GM23338 (cell line): ENCODE measurements around the gene STAT6. TPM values are rescaled to one million over a fixed set of nuclear protein-coding genes. Genes with fewer than 3 reads are reported as not detected.

Experiments
- ATAC-seq: fragments of 200-7000 bp; cut with Tn5 transposase; 3 replicates; pipeline ENCODE4 v1.9.1; 2020
- DNase-seq: peaks from one replicate; pipeline ENCODE4 v3.0.0-alpha.2; 2015; ENCODE audit warnings: low spot score
- H2AFZ ChIP-seq: fragments of 200-600 bp; sonication (generic); 2 replicates; pipeline ENCODE4 v1.8.0; 2016; ENCODE audit warnings: antibody characterized with exemption, mild to moderate bottlenecking, moderate library complexity
- H3F3A ChIP-seq: fragments of 200-600 bp; sonication (generic); replicated peaks from 2 replicates; pipeline ENCODE4 v1.8.0; 2017; ENCODE audit warnings: antibody characterized with exemption, mixed run types, low read depth
- H3K27ac ChIP-seq: fragments of 200-600 bp; sonication (generic); 2 replicates; pipeline ENCODE4 v1.6.1; 2016; ENCODE audit warnings: low read depth
- H3K27me3 ChIP-seq: fragments of 200-600 bp; sonication (generic); 2 replicates; pipeline ENCODE4 v1.8.0; 2016; ENCODE audit warnings: mild to moderate bottlenecking, mixed run types, moderate library complexity; ENCODE audit not compliant: insufficient read depth
- H3K36me3 ChIP-seq: fragments of 200-600 bp; sonication (generic); 2 replicates; pipeline ENCODE4 v1.8.0; 2016; ENCODE audit warnings: mild to moderate bottlenecking; ENCODE audit not compliant: insufficient read depth
- H3K4me1 ChIP-seq: fragments of 200-600 bp; sonication (generic); 2 replicates; pipeline ENCODE4 v1.8.0; 2016; ENCODE audit warnings: mild to moderate bottlenecking, moderate library complexity; ENCODE audit not compliant: insufficient read depth
- H3K4me2 ChIP-seq: fragments of 200-600 bp; sonication (generic); 2 replicates; pipeline ENCODE4 v1.7.1; 2017; ENCODE audit warnings: mixed run types
- H3K4me3 ChIP-seq: fragments of 200-600 bp; sonication (generic); 2 replicates; pipeline ENCODE4 v1.6.1; 2016; ENCODE audit warnings: mixed run types
- H3K79me2 ChIP-seq: fragments of 200-600 bp; sonication (generic); replicated peaks from 2 replicates; pipeline ENCODE4 v1.8.0; 2017; ENCODE audit warnings: mild to moderate bottlenecking; ENCODE audit not compliant: insufficient read depth
- H3K9me2 ChIP-seq: fragments of 200-600 bp; sonication (generic); 2 replicates; pipeline ENCODE4 v1.8.0; 2017; ENCODE audit not compliant: insufficient read depth
- H4K20me1 ChIP-seq: fragments of 200-600 bp; sonication (generic); replicated peaks from 2 replicates; pipeline ENCODE4 v1.8.0; 2017; ENCODE audit warnings: mild to moderate bottlenecking; ENCODE audit not compliant: insufficient read depth
- H3K27ac Mint-ChIP-seq: 2 replicates; pipeline ENCODE4 v1.8.0; 2020; ENCODE audit warnings: inconsistent platforms, mild to moderate bottlenecking, moderate library complexity, mixed read lengths
- H3K27me3 Mint-ChIP-seq: 3 replicates; pipeline ENCODE4 v1.8.0; 2022; ENCODE audit warnings: low read depth, mild to moderate bottlenecking, moderate library complexity, mixed read lengths, inconsistent platforms; ENCODE audit not compliant: insufficient read depth, poor library complexity
- H3K36me3 Mint-ChIP-seq: 3 replicates; pipeline ENCODE4 v1.8.0; 2021; ENCODE audit warnings: low read depth, mild to moderate bottlenecking, inconsistent platforms, moderate library complexity, mixed read lengths
- H3K4me1 Mint-ChIP-seq: 3 replicates; pipeline ENCODE4 v1.8.0; 2020; ENCODE audit warnings: mild to moderate bottlenecking, inconsistent platforms, mixed read lengths
- H3K4me3 Mint-ChIP-seq: 3 replicates; pipeline ENCODE4 v1.8.0; 2021; ENCODE audit warnings: moderate library complexity, mild to moderate bottlenecking, inconsistent platforms, mixed read lengths
- H3K9me3 Mint-ChIP-seq: 3 replicates; pipeline ENCODE4 v1.8.0; 2020; ENCODE audit warnings: moderate library complexity, mild to moderate bottlenecking, inconsistent platforms, mixed read lengths
- CREB1 ChIP-seq: fragments of 250-450 bp; sonication (Bioruptor Pico); IDR thresholded peaks from 2 replicates; pipeline ENCODE4 v1.5.0; 2020; ENCODE audit warnings: low read depth, mild to moderate bottlenecking, moderate library complexity
- NANOG ChIP-seq: IDR thresholded peaks from 2 replicates; pipeline ENCODE4 v1.6.1; 2016; ENCODE audit warnings: antibody characterized with exemption, borderline replicate concordance
- POLR2AphosphoS5 ChIP-seq: IDR thresholded peaks from 2 replicates; pipeline ENCODE4 v1.6.1; 2016; ENCODE audit warnings: antibody characterized with exemption, low read depth
- STAT1 ChIP-seq: IDR thresholded peaks from one replicate; pipeline ENCODE4 v1.6.1; 2016; ENCODE audit warnings: antibody characterized with exemption; ENCODE audit not compliant: unreplicated experiment
- ZNF114 ChIP-seq: fragments of 250-450 bp; sonication (Bioruptor Pico); IDR thresholded peaks from 2 replicates; pipeline ENCODE4 v1.5.0; 2020; ENCODE audit warnings: mild to moderate bottlenecking, moderate library complexity
- polyA plus RNA-seq: library from polyadenylated mRNA; unstranded; fragments of >200 nt; fragmentation: Nextera tagmentation; extraction: Ambion mirVana; gene quantifications from 2 replicates; pipeline ENCODE4 v1.2.1, GENCODE V29; 2016
- total RNA-seq: library from RNA; depleted of rRNA; stranded (reverse); fragments of >200 nt; shearing (Covaris generic); gene quantifications from 2 replicates; pipeline ENCODE4 v1.2.3, GENCODE V29; 2014
- TF ChIP-seq, protein P1 (sequence below): fragments of 250-450 bp; sonication (Bioruptor Pico); IDR thresholded peaks from 2 replicates; pipeline ENCODE4 v1.5.0; 2020; ENCODE audit warnings: mild to moderate bottlenecking, moderate library complexity

Gene STAT6
- total and polyA plus RNA-seq, 2 experiments from 2014 or later: 14.3 to 28.1 TPM

DNA sequence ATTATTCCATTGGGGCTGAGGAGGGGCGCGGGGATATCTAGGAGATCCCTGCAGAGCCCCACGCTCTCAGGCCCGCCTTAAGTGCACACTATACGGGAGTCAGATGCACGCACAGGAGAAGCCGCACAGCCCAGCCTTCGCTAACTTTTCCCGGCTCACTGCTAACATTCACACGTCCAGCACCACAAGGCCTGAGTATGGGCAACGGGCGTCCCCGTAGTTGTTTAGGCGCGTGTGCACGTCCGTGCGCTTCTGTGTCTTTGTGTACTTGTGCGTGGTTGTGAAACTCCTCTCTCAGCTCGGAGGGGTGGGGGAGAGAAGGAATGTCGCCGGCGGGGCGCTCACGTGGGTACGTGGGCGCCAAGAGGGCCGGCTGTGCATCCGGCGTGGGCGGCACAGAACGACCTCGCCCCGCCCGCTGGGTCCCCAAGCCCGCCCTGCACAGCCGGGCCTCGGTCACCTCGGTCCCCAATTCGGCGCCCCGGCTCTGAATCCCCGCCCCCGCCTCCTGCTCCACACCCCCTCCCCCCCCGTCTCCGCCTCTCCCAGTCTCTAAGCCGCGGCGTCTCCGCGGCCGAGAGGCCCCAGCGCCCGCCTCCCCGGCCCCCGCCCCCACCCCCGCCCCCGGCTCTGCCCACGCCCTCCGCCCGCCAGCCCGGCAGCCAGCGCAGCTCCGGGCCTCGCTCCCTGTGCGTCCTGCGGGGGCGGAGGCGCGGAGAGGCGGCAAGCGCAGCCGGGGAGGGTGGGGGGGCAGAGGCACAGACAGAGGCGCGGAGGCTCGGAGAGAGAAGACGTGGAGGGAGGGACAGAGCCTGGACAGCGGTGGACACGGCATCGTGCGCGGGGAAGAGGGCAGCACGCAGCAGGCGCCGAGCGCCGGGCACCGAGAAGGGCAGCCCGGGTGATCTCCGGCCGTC is 22.6 kb downstream of the STAT6 start, which contains the start of gene NAB2 (continued):
- TF ChIP-seq, protein P1, sequence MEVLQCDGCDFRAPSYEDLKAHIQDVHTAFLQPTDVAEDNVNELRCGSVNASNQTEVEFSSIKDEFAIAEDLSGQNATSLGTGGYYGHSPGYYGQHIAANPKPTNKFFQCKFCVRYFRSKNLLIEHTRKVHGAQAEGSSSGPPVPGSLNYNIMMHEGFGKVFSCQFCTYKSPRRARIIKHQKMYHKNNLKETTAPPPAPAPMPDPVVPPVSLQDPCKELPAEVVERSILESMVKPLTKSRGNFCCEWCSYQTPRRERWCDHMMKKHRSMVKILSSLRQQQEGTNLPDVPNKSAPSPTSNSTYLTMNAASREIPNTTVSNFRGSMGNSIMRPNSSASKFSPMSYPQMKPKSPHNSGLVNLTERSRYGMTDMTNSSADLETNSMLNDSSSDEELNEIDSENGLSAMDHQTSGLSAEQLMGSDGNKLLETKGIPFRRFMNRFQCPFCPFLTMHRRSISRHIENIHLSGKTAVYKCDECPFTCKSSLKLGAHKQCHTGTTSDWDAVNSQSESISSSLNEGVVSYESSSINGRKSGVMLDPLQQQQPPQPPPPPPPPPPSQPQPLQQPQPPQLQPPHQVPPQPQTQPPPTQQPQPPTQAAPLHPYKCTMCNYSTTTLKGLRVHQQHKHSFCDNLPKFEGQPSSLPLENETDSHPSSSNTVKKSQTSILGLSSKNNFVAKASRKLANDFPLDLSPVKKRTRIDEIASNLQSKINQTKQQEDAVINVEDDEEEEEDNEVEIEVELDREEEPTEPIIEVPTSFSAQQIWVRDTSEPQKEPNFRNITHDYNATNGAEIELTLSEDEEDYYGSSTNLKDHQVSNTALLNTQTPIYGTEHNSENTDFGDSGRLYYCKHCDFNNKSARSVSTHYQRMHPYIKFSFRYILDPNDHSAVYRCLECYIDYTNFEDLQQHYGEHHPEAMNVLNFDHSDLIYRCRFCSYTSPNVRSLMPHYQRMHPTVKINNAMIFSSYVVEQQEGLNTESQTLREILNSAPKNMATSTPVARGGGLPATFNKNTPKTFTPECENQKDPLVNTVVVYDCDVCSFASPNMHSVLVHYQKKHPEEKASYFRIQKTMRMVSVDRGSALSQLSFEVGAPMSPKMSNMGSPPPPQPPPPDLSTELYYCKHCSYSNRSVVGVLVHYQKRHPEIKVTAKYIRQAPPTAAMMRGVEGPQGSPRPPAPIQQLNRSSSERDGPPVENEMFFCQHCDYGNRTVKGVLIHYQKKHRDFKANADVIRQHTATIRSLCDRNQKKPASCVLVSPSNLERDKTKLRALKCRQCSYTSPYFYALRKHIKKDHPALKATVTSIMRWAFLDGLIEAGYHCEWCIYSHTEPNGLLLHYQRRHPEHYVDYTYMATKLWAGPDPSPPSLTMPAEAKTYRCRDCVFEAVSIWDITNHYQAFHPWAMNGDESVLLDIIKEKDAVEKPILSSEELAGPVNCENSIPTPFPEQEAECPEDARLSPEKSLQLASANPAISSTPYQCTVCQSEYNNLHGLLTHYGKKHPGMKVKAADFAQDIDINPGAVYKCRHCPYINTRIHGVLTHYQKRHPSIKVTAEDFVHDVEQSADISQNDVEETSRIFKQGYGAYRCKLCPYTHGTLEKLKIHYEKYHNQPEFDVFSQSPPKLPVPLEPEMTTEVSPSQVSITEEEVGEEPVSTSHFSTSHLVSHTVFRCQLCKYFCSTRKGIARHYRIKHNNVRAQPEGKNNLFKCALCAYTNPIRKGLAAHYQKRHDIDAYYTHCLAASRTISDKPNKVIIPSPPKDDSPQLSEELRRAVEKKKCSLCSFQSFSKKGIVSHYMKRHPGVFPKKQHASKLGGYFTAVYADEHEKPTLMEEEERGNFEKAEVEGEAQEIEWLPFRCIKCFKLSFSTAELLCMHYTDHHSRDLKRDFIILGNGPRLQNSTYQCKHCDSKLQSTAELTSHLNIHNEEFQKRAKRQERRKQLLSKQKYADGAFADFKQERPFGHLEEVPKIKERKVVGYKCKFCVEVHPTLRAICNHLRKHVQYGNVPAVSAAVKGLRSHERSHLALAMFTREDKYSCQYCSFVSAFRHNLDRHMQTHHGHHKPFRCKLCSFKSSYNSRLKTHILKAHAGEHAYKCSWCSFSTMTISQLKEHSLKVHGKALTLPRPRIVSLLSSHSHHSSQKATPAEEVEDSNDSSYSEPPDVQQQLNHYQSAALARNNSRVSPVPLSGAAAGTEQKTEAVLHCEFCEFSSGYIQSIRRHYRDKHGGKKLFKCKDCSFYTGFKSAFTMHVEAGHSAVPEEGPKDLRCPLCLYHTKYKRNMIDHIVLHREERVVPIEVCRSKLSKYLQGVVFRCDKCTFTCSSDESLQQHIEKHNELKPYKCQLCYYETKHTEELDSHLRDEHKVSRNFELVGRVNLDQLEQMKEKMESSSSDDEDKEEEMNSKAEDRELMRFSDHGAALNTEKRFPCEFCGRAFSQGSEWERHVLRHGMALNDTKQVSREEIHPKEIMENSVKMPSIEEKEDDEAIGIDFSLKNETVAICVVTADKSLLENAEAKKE (CRISPR knock-in tag): no peak
- no peak; the same call in 1 of the 2 replicates for TF ChIP-seq POLR2AphosphoS5
- TF ChIP-seq STAT1: no peak
- TF ChIP-seq ZNF114 (CRISPR knock-in tag): no peak
- TF ChIP-seq NANOG: no peak

GRCh38 chr12:57087691-57088353 is 23.3 kb downstream of the STAT6 start:
- Mint-ChIP-seq H3K27me3 (peaks cover 24% of the 10 kb centered on the region), H3K4me3 (peak overlapping the region; percentile 78), H3K27ac (peak overlapping the region; percentile 99), H3K36me3 (peaks cover 23% of the 10 kb centered on the region), H3K4me1 (peaks cover 37% of the 10 kb centered on the region), H3K9me3 (no peaks in the 10 kb centered on the region)
- ATAC-seq (peak; percentile 46), DNase-seq (peak; percentile 92)
- Histone ChIP-seq H3K27me3 (no peaks in the 10 kb centered on the region), H3K4me2 (peak overlapping the region; percentile 100), H3K79me2 (peaks cover 8% of the 10 kb centered on the region; the same call in 1 of the 2 replicates), H3K36me3 (no peaks in the 10 kb centered on the region), H2AFZ (peak overlapping the region; percentile 89), H3K4me1 (peaks cover 14% of the 10 kb centered on the region), H3K27ac (peak overlapping the region; percentile 99), H3F3A (peaks cover 10% of the 10 kb centered on the region; the same call in 1 of the 2 replicates), H4K20me1 (no peaks in the 10 kb centered on the region; the same call in 1 of the 2 replicates), H3K9me2 (no peaks in the 10 kb centered on the region), H3K4me3 (peak overlapping the region; percentile 77)
- peak; percentile 35; the same call in 1 of the 2 replicates for TF ChIP-seq CREB1 (CRISPR knock-in tag)
- TF ChIP-seq POLR2AphosphoS5: peak; percentile 41
- TF ChIP-seq NANOG: no peak
